ENCODE measurements around the gene PGM1.
"Not testable (repeated sequence)": the region's sequence is repeated elsewhere in the genome, so short reads cannot be mapped to it uniquely, and the experiment has no call there.

The PGM1 gene

DNA sequence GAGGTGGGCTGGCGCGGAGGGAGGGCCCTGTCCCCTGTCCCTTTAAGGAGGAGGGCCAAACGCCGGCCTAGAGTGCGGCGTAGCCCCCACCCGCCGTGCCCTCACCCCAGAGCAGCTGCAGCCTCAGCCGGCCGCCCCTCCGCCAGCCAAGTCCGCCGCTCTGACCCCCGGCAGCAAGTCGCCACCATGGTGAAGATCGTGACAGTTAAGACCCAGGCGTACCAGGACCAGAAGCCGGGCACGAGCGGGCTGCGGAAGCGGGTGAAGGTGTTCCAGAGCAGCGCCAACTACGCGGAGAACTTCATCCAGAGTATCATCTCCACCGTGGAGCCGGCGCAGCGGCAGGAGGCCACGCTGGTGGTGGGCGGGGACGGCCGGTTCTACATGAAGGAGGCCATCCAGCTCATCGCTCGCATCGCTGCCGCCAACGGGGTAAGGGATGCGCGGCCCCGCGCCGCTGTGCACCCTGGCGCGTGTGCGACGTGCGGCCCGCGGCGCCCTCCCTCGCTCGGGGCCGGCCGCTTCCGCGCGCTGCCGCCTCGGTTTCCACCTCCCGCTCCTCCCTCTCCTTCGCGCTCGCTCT, at the start of gene PGM1:
Gene PGM1, plus strand, starts transcription at position 109 of the 583 bp plus-strand sequence. Its CDS starts 78 bp downstream, at position 187.
- peak; percentile 54 to 72 for DNase-seq (ENCODE audit: low read depth in 2 of 2)

DNA sequence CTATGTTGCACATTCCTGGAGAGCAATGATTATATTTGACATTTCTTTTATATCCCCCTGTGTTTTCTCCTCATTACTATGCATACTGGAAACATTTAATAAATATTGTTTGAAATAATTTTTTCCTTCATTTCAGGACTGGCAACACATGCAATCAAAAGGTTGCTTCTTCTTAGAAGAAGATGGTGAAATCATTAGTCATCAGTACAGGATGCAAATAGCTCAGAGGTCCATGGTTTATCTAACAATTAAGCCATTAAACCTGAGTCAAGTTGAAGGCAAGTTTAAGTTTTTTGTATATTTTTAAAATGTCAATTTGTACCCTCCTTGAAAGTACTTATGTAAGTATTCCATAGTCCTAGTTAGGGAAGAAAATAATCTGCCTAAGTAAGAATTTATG, 47.4 kb upstream of the PGM1 start:
- DNase-seq (ENCODE audit: low read depth in 2 of 2), result no peak

DNA sequence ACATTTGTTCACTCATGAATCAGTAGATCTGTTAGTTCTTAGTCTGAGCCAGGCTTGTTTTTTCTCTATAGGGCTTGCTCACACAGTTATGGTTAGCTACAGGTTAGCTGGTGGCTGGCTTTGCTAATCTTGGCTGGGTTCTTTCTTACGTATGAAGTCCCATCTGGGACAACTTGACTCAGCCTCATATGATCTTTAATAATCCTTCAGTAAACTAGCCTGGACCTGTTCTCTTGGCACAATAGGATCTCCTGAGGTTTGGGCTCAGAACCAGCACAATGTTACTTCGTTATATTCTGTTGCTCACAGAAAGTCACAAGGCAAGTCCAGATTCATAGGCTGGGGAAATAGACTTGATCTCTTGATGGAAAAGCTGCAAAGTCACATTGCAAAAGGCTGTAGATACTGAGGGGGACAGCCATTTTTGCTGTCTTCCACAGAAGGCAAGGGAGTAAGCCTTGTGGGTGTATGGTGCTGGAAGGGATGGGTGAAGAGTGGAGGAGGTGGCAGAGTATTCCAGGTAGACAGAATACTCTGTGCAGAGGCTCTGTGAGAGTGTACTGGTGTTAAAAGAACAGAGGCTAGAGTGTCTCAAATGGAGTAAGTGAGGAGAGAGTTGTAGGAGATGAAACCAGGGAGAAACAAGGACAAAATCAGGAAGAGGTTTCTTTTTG, 45.5 kb upstream of the PGM1 start:
- no peak for DNase-seq (ENCODE audit: low read depth in 2 of 2)

DNA sequence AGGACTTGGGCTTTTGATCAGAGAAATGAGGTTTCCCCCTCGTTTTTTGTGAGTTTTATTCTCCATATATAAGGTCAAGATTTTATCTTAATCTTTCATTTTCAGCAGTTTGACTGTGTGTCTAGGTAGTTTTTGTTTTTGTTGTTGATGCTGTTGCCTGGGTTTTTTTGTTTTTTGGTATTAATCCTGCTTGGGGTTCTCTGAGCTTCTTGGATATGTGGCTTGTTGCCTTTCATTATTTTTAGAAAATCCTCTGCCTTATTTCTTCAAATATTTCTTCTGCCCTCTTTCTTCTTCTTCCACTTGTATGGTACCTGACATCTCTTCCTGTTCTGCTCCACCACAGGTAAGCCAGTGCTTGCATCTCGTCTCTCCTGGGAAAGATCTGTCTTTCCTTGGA, 44.9 kb upstream of the PGM1 start:
- no peak for DNase-seq (ENCODE audit: low read depth in 2 of 2)

DNA sequence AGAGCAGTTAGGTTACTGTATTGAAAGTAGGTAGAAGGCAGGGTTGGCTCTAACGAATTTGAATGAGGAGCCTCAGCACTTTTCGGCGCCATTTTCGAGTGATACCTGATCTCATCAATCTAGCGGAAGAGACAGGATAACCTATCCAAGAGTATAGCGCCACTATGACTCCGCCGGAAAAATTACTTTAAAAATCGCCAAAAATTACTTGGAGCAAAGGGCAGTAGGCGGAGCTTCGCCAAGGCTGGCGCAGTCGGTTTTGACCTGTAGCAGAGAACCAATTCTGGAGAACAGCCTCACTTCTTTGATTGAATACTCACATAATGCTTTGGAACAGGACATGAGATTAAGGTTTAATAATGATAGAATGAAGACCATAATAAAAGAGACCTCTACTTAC, 44.3 kb upstream of the PGM1 start:
- no peak for DNase-seq (ENCODE audit: low read depth in 2 of 2)

DNA sequence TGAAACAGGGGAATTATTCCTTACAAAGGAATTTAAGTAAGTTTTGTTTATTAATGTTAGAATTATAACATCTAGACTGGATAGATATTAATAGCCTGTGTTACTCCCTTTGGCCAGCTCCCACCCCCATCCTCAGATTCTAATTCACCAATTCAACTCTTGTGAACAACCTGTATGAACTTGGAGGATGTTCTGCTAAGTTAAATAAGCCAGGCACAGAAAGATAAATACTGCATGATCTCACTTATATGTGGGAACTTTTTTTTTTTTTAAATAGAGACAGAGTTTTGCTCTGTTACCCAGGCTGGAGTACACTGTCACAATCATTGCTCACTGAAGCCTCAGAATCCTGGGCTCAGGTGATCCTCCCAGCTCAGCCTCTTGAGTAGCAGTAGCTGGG, 37.7 kb upstream of the PGM1 start:
- DNase-seq (ENCODE audit: low read depth in 2 of 2), result no peak

DNA sequence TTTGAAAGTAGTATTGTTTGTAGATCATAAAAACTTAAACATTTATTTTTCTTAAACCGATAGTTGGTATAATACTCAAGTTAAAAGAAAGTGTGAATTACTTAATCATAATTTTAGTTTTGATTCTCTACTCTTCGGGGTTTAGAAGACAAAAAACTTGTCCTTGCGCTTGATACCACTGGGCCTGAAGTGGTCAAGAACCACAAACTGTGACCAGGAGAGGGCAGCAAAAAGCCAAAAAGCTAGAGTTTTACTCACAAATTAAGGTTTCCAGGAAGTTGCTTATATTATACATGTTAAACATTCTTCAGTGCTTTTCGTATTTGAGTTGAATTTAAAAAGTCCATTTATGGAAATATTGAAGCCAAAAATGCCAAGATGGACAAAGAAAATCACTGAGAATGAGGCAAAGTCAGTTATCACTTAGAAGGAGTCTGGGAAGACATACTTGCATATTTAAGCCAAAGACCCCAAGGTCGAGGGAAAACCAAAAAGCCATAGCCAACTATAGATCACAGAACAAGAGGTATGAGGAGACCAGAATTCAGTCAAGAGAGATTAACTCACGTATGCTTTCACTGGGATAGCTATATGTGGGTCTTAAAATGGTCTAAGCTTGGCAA, 35.7 kb upstream of the PGM1 start:
- DNase-seq (ENCODE audit: low read depth in 2 of 2), result peak in 1 of 2 donors; percentile 6

DNA sequence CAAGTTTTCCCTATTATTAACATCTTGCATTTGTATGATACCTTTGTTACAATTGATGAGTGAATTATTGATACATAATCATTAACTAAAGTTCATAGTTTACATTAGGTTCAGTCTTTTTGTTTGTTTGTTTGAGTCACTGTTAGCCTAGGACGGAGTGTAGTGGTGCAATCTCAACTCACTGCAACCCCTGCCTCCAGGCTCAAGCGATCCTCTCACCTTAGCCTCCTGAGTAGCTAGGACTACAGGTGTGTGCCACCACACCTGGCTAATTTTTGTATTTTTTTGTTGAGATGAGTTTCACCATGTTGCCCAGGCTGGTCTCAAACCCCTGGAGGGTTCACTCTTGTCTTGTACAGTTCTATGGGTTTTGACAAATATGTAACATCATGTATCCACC, 33.9 kb upstream of the PGM1 start:
- DNase-seq (ENCODE audit: low read depth in 2 of 2), result no peak

DNA sequence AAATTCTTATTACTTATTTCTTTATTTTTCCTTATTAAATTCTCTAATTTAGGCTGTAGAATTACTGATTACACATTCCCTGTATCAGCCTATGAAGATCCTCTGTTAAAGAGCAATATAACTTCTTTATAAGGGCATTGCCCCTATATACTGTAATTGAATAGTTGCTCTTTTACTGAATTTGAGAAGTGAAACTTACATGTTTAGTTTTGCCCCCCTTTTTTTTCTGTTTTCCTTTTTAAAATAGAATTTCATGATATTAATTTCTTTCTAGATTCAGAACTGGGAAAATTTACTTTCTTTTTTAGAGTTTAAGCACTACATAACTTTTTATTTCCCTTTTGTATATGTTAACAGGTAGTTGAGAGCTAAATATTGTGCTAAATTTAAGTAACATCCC, 29.5 kb upstream of the PGM1 start:
- DNase-seq (ENCODE audit: low read depth in 2 of 2), result no peak

DNA sequence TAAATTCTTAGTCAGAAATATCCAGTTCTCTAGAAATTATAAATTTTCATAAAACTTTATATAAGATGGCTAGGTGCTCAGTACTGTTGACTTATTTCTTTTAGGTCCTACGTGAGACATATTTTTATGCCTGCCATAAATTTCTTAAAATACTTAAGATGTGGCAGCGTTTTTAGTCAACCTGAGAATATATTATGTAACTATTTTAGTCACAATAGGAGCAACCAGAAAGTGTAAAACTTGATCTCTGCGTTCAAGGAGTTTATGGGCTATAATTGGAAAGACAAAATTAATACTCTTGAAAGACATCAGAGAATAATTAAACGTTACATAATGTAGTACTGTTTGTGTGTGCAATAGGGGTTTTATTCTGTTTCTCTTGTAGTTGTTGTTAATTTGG, 24.1 kb upstream of the PGM1 start:
- DNase-seq (ENCODE audit: low read depth in 2 of 2), result no peak

DNA sequence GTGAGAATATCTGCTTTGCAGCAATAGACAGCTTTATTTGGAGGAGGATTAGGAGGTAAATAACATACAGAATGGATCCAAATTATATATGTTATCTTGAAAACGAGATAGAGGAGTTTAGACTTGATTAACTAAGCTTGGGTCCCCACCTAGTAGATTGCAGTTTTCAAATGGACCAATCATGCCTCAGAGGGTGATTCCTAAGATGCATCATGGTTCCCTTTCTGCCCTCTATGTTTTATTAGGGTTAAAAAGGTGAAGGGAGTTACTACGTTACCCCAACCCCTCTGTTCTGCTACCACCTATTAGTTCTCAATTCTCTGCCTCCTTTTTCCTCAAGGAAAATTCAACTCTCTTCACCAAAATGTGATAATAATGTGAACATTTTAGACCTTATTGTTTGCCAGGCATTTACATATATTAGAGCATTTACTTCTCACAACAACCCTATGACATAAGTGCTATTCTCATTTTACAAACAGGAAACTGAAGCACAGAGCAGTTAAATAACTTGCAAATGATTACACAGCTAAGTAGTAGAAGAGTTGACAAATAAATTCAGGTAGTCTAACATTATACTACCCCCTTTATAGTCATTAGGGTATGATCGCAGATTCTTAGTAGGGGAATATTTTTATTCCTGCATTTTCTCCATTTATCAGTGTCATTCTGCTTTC, 23.4 kb upstream of the PGM1 start:
- no peak for DNase-seq (ENCODE audit: low read depth in 2 of 2)

DNA sequence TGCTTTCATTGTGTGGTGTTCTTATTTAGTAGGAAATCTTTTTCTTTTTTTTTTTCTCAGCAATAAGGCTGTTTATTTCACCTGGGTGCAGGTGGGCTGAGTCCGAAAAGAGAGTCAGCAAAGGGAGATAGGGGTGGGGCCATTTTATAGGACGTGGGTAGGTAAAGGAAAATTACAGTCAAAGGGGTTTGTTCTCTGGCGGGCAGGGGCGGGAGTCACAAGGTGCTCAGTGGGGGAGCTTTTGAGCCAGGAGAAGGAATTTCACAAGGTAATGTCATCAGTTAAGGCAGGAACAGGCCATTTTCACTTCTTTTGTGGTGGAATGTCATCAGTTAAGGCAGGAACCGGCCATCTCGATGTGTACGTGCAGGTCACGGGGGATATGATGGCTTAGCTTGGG, 20.5 kb upstream of the PGM1 start:
- DNase-seq (ENCODE audit: low read depth in 2 of 2), result not testable (repeated sequence)

DNA sequence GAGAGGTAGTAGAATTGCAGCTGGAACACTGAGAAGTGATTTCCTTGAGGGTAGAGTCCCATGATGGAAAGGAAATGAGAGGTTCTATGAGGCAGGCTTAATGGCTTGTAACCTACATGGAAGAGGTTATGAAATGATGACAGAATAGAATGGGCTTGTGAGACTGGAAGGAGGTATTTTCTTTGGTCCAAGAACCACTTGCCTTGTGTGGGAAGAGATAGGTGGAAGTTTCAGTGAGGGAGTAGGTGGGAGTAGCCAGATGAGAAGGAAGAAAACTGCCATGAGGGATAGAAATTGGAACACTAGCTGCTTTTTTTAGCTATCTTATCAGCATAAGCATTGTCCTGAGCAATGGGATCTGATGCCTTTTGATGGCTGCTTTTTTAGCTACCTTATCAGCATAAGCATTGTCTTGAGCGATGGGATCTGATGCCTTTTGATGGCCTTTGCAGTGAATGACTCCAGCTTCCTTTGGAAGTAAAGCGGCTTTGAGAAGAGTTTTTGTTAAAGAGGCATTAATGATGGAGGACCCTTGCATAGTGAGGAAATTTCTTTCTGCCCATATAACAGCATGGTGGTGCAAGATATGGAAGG, 18.9 kb upstream of the PGM1 start:
- DNase-seq (ENCODE audit: low read depth in 2 of 2), result not testable (repeated sequence)

DNA sequence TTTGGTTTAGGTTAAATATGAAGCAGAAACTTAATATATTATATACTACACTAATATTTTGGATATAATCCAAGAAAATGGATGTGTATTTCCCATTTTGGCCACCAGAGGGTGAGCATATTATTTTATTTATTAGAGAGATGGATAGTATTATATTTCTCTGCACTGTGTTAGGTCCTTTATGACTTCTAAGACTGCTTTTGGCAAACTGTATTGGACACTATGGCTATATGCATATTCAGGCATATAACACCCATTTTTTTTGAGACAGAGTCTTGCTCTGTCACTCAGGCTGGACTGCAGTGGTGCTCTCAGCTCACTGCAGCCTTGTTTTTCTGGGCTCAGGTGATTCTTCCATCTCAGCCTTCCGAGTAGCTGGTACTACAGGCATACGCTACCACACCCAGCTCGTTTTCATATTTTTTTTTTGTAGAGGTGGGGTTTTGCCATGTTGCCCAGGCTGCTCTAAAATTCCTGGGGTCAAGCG, 17.8 kb upstream of the PGM1 start:
- no peak for DNase-seq (ENCODE audit: low read depth in 2 of 2)

DNA sequence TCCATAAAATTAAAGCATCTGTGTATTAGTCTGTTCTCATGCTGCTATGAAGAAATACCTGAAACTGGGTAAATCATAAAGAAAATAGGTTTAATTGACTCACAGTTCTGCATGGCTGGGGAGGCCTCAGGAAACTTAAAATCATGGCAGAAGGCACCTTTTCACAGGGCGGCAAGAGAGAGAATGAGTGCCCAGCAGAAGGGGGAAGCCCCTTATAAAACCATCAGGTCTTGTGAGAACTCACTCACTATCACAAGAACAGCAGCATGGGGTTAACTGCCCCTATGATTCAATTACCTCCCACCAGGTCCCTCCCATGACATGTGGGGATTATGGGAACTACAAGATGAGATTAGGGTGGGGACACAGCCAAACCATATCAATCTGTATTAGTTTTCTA, 6.9 kb upstream of the PGM1 start:
- not testable (repeated sequence) for DNase-seq (ENCODE audit: low read depth in 2 of 2)

DNA sequence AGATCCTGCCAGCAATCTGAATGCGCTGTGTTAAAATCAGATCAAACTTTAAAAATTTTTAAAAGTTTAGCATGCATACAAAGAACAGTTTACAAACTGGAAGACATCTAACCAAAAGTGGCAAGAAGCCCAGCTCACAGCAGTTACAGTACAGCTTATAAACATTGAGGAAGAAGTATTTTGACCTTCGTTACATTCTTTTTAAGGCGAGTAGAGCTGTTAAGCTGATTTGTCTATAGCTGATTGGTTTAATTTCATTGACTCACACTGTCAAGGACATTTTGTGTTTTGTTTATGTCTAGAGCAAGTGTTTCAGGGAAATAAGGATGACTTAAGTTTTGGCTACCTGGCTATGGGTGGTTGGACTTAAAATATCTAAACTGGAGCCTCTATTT, 3.0 kb upstream of the PGM1 start:
- no peak for DNase-seq (ENCODE audit: low read depth in 2 of 2)

DNA sequence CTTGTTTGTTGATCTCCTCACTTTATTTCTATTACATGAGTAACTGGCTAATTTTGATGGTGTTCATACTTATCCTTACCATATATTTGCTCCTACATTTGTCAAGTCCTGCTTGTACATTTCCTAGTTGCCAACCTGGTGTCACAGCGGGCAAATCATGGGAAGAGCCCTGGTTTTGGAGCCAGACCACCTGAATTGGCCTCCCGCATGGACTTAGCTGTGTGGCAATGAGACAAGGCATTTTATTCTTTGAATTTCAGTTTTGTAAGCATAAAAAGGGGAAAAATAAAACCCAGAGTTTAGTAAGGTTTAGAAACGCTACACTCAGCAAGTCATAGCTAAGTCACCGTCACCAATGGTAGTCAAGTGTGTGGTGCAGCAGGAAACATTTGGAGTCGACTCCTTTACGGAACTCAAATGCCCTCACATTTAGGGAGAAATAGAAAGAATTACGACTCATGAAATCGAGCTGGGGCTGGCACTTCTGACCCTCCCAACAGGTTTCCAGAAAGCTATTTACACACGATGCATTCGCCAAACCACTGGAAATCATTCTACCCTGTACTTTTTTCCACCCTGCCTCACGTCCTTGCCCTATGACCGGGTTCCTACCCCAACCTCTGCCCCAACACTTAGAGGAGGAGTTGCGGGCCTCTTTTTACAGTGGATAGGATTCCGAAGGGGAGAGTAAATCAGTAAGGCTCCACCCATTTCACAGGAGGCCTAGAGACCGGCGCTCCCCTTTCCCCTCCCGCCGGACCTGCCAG, 492 bp upstream of the PGM1 start:
- no peak for DNase-seq (ENCODE audit: low read depth in 2 of 2)

DNA sequence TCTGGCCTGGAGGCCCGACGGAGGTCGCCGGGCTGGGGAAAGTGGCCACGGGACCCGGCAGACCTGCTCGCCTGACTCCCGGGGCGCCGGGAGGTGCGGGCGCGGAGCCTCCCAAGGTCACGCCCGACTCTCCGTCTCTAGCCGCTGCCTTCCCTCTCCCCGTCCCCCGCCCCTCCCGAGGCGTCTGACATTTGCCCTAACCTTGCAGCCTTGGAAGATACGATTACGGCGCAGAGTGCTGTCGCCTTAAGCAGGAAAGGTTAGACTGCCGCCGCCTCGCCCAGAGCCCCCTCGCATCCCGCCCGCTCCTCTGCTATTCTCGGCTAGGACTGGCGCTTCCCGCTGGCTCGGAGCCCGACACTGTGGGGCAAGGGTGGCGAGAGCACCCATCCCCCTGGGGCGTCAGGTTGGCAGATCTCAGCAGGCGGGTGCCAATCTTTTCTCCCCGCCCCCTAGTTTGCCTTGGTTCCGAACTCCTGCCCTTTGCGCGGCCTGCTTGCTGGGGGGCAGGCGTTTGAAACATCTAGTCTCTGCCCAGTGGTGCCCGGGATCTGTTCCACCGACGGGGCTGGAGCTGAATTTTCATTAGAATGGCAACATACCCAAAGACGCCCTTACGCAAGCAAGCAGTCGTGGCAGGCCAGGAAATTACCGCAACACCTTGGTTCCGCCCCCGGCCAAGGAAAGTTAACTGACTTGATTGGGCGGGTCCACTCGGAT, 835 bp downstream of the PGM1 start:
- peak; percentile 62 to 74 for DNase-seq (ENCODE audit: low read depth in 2 of 2)

DNA sequence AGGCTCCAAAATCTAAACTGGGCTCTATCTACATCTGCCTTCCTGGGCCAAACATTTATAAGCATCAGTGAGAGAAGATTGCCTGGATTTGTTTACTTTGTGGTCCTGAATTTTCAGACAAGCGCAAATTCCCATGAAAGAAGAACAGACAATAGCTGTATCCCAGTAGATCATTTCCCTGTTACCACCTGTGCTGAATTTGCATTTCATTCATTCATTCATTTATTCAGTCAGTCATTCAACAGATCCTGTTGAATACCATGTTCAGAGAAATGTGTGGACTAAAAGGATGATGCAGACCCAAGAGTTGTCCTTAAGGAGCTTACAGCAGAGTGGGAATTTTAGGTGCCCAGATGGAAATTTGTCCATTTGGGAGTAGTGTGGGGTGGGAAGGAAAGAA, 2.2 kb downstream of the PGM1 start:
- DNase-seq (ENCODE audit: low read depth in 2 of 2), result no peak

DNA sequence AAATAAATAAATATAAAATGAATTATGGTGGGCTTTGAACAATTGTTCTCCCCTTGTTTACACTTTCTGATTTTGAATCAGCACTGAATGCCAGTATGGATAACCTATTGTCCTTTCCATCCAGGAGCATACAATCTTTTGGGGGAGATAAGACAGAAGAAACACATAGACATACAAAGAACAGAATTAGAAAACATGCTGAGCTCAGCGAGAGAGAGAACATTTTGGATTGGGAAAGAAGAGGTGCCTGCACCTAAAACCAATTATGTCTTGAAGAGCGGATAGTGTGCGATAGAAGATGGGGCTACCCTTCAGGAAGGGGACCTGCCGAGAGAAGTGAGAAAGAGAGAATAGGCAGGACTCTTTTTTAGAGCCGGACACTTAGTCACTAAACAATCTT, 6.6 kb downstream of the PGM1 start:
- no peak for DNase-seq (ENCODE audit: low read depth in 2 of 2)

DNA sequence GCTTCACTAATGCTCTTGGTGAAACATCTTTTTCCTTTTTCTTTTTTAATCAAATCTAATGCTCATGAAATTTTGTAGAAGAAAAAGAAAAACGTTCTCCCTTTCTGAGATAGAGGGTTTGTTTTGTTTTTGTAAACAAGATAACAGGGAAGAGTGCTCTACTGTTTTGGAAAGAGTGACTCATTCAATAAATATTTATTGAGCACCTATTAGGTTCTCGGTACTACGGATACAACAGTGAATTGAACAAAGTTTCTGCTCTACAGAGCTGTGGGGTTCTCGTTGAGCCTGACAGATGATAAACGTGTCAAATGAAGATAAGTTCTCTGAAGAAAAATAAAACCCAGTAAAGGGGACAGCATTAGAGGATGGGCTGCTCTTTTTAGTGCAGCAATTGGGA, 7.0 kb downstream of the PGM1 start:
- no peak for DNase-seq (ENCODE audit: low read depth in 2 of 2)
